GM21717 (cell line): ENCODE measurements around the gene RBM20.

Experiments
- ATAC-seq: cut with Tn5 transposase; IDR thresholded peaks from one replicate; pipeline ENCODE4 v1.9.1; 2021; ENCODE audit warnings: mild to moderate bottlenecking, moderate library complexity; ENCODE audit not compliant: unreplicated experiment

RBM20 gene

DNA sequence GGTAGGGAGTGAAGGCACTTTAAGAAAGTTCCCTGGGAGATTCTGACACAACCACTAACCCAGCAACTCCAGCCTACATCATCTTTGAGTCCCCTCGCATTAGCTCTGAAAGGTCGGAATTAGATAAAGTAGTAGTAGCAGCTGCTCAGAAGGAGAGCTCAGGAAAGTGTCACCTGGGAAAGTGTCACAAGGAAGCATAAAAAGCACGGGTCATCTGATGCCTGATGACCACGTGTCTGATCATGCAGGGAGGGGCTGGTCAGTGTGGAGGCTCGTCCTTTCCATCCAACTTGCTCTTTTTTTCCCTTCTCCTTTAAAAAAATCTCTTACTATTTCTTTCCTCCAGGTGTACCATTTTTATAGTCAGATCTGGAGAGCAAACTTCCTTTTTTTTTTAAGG, 180.5 kb downstream of the RBM20 start:
- no peak for ATAC-seq

DNA sequence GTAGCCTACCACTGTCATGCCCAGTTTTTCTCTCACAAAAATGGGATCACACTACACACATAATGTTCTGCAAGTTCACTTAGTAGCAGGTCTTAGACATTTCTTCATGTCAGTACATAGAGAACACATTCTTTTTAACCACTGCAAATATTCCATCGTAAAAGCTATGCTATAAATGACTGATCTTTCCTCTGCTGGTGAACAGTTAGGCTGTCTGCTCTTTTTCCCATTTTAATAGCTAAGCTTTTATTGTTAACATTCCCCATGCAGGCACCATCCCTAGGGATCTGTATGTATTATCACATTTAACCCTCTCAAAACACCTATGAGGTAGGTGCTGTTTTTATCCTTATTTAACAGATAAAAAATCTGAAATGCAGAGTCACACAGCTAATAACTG, 181.4 kb downstream of the RBM20 start:
- no peak for ATAC-seq

DNA sequence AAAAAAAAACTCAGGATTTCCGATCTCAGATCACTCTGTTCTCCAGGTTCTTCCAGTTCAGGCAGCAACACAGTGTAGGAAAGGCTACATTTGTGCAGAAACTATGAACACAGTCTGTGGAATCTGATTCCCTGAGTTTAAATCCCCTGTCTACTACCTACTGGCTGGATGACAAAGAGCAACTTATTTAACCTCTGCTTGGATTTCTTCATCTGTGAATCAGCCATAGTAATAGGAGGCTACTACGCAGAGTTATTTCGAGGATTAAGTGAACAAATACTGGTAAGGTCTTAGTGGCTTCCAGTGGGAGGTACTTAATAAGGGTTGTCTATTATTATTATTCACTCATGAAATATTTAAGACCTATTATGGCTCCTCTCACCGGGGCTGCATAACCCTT, 183.3 kb downstream of the RBM20 start:
- ATAC-seq = no peak

- ATAC-seq = no peak
These were observed 183.7 kb downstream of the RBM20 start for GRCh38 chr10:110827875-110828274.

GRCh38 chr10:110828525-110828924, 184.4 kb downstream of the RBM20 start:
- ATAC-seq = no peak

DNA sequence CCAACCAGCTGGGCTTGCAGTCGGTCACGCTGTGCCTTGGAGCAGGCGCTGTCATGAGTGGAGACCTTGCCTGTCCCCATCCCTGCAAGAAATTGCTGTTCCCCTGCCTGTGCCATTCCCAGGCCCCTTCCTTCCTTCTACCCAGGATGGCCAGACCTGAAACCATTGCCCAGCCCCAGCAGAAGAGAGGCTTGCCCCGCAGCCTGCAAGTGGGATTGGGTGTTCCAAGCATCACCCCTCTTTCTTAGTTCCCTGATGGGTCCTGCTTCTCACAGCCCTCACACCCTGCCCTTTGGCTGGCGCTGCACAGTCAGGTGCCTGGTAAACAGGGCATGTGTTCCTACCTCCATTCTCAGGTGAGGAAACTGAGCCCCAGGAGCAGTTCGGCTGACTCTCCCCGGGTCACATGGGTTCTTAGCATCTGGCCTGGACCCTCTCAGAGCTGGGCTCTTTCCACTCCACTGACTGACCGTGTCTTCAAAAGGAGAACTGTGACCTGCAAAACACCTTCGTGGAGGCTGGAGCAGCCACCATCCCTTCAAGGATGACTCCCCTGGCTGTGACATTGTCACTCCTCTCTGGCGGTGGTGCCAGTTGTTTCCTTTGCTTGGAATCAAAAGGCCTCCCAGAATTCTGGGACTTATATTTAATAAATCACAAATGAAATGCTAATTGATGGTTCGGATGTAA, 185.7 kb downstream of the RBM20 start:
- no peak for ATAC-seq

DNA sequence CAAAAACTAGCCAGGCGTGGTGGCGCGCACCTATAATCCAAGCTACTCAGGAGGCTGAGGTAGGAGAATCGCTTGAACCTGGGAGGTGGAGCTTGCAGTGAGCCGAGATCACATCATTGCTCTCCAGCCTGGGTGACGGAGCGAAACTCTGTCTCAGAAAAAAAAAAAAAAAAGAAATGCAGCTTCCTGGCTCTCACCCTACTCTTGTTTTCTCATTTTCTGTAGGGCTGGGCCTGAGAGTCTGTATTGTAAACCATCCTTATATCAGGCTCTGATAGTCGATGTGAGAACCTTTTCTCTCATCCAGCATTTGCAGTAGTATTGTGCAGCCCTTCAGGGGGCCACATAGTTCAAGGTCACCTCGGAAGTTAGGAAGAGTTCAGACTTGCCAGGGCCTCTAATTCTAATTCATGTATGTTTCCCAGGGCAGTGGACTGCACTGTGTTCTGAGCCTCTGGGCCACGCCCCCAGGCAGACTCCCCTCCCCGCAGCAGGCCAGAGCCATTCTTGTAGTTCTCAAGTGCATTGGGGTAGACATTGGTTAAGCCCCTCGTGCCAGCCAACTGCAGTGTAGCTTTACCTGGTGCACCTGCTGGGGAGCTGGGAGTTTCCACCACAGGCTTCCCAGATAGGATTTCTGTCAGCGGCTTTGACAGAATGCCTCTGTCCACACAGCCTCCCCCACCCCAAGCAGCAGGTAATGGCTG, 189.3 kb downstream of the RBM20 start:
- no peak for ATAC-seq

DNA sequence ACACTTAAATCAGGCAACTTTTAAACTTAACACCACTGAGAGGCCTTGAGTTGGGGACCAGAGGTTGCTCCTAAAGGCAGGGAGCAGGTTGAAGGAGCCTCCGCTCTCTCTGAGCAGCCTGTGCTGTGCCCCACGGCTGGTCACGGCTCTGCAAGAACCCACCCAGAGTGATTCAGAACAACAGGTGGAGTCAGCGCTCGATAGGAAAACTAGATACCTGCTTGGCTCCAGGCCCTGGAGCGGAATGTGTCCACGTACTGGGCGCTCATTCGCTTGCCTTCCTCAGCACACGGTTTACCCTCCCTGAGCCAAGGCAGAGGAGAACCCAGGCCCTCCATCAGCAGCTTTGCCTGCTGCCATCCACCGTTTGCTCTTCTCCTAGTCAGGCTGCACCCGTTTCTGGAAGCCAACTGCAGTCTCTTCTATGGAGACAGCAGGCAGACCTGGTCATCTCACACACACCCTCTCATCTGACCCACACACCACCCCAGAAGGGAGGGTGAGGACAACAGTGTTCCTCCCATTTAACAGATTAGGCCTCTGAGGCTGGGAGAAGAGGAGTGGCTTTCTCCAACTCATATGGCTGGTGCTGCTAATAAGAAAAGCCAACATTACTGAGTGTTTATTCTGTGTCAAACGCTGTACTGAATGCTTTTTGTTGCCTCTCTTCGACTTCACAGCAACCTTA, 189.9 kb downstream of the RBM20 start:
- no peak for ATAC-seq

DNA sequence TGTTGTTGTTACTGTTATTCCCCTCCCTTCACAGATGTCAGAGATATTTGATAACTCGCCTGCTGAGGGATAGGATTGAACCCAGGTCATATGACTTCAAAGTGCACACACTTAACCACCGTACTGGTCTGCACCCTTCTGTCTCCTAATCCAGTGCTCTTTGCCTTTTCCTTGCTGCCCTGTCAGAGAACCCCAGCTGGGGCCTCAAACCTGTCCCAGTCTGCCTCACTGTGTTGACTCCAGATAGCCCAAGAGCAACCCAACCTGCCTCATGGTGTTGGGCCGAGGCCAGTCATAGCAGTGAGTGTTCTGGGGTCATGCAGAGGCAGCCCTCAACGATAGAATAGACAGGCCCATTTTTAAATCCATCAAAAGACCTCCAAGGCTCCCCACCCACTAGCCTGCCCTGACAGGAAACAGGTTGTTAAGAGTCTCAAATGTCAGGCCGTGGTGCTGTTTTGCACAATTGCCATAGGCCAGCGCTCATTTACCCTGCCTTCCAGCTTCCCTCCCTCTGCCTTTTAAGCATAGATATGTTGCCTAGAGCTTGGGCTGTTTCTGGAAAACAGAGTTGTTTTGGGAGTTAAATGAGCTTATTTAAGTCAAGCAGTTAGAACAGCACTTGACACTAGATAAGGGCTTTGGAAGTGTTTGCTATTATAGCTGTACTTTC, 190.6 kb downstream of the RBM20 start:
- ATAC-seq = no peak

- ATAC-seq = no peak
These were observed 191.7 kb downstream of the RBM20 start for GRCh38 chr10:110835841-110836240.

- ATAC-seq = no peak
These were observed 192.6 kb downstream of the RBM20 start for GRCh38 chr10:110836706-110837105.

DNA sequence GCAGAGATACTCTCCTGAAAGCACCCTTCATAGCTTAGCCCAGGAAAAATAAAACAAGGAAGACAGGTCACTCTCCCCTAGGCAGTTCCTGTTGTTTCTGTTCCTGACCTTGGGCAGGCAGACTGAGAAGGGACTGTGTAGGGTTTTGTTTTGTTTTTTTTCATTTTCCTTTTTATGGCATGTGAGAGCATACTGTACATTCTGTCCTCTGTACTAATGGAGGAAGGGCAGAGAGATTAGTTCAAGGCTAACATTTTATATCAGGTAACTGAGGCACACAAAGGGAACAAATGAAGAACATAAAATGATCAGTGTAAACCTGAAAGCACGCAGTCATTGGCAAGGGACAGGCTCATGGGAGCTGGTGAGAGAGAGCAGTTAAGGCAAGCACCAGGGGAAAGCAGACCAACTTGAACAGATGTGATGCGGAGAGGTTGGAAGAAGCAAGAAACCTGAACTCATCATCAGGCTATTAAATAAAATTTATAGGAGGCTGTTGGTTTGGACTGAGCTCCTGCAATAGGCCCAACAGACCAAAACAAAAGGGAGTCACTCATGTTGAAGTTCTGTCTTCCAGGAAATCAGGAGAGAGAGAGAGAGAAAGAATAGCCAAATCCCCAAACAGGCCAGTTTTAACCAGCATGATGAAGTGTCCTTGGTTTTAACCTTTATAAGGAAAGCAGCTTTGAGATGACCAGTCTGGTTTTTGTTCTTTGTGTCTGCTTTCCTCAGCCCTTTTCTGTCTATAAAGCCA, 193.5 kb downstream of the RBM20 start:
- no peak for ATAC-seq

GRCh38 chr10:110840225-110840922, 196.2 kb downstream of the RBM20 start:
- no peak for ATAC-seq

DNA sequence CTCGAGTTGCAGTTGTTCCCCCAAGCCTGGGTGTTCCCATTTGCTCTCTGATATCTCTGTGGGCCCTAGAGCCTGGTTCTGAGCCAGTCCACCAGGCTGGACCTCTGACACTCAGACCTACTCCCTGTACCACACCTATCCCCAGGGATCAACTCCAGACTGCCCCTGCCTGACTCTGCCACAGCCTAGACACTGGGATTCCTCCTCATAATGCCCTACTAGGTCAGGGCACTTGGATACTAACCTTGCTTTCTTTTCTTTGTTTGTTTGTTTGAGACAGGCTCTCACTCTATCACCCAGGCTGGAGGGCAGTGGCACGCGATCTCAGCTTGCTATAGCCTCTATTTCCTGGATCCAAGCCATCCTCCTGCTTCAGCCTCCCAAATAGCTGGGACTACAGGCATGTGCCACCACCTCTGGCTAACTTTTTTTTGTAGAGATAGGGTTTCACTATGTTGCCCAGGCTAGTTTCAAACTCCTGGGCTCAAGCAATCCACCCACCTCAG, 196.8 kb downstream of the RBM20 start:
- ATAC-seq = no peak

DNA sequence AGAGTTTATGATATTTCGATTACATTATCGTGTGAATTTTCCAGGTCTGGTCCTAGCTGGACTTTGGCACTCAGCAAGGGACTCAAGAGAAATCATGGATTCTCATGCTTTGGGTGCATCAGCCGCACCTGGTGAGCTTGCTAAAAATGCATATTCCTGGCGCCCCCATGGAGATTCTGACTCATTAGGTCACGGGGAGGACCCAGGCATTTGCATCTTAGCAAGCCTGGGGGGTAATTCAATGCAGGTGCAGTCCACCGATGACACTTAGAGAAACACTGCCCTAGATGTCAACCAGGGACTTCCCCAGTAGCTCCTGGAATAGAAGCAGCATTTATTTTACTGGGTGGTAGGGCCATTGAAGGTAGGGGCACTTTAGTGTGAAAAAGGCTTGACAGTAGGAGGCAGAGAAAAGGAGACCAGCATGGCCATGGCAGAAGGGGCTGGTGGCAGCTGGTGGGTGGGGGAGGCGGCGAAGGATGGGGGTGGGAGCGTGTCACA, 197.7 kb downstream of the RBM20 start:
- ATAC-seq = peak; percentile 76

DNA sequence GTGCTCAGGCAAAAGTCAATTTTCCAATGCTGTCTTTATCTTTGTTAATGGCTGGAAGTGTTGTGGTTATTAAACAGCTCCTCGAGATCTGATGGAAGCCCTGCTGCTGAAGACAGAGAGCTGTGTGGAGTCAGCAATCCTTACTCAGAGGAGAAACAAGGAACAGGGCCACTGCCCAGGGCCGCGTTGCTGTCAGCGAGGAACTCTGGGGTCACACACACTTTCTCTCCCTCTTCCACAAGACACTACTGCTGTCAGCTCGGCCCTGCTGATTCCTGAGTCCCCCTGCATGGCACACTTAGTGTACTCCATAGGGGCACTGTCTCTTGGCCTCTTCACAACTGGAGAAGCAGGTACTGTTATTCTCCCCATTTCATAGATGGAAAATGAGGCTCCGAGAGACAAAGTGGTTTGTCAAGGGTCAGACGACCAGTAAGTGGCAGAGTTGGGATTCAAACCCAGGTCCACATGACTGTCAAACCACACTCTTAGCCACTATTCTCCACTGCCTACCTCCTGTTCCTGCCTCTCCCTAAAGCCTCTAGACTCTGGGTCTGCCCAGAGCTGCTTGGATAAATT, 198.3 kb downstream of the RBM20 start:
- no peak for ATAC-seq

GRCh38 chr10:110843031-110843430, 198.9 kb downstream of the RBM20 start:
- ATAC-seq = peak; percentile 80

DNA sequence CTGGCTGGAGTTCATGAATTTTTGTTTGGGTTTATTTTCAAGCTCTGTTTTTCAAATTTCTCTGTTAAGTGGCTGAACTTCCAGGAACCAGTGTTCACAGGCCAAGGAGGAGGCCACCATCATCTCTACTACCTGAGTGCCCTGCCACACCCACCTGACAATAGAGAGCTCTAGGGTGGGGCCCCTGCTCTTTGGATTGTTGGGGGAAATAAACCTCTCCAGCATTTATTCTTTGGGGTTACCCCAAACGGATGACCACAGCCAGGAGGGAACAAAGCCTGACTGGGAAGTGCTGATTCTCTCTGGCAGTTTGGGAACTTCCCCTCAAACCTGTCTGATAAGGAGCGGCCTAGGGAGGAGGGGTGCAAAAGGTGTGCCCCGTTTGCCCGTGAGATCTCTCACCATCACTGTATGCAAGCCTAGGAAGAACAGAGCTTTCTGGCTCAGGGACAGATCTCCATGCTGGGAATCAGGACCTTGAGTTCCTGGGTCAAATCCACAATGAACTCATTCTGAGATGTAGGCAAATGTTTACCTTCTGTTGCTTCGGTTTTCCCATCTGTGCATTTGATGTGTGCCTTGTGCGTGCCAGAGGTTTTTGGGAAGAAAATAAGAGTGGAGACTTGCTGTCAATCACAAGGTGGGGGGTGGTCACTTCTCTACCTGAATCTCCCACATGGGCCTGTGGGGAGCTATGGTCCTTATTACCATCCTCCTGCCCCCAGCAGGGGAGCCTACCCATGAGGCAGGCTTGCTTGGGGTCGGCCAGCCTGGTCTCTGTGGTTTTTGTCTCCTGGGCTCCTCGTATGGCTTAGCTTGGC, 199.9 kb downstream of the RBM20 start:
- ATAC-seq = no peak

GRCh38 chr10:110844617-110844881, 200.4 kb downstream of the RBM20 start:
- no peak for ATAC-seq
